ENCODE results near the gene SMARCA1.

Gene SMARCA1

GRCh38 chrX:129540068-129540653 lies 16.9 kb upstream of the SMARCA1 start, which contains the start of gene OCRL:
TSS of gene OCRL (plus strand) at chrX:129540259. CDS start at chrX:129540440, 181 bp downstream.
- TF ChIP-seq GATA2 (IDR thresholded peaks at IDR 0.05; ENCODE audit: low read depth, low read length) (no peak), GATA3 (IDR thresholded peaks at IDR 0.05; ENCODE audit: low read depth, low read length) (no peak)

GRCh38 chrX:129534816-129535578 lies 11.7 kb upstream of the SMARCA1 start:
- TF ChIP-seq GATA2 (IDR thresholded peaks at IDR 0.05; ENCODE audit: low read depth, low read length) (no peak), GATA3 (IDR thresholded peaks at IDR 0.05; ENCODE audit: low read depth, low read length) (no peak)

- TF ChIP-seq GATA2 (IDR thresholded peaks at IDR 0.05; ENCODE audit: low read depth, low read length): no peak
- TF ChIP-seq GATA3 (IDR thresholded peaks at IDR 0.05; ENCODE audit: low read depth, low read length): no peak
Measured at GRCh38 chrX:129531132-129531531, 7.8 kb upstream of the SMARCA1 start.

DNA sequence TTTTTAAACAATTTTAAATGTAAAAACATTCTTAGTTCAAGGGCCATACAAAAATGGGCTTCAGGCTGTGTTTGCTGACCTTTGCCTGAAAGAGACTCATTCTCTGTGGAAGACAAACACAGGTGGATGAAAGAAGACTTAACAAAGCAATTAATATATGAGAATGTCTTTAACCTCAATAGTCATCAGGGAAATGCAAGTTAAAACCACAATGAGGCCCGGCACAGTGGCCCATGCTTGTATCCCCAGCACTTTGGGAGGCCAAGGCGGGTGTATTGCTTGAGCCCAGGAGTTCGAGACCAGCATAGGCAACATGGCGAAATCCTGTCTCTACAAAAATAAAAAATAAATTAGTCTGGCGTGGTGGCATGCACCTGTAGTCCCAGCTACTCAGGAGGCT lies 7.1 kb upstream of the SMARCA1 start:
- TF ChIP-seq GATA2 (IDR thresholded peaks at IDR 0.05; ENCODE audit: low read depth, low read length) (no peak), GATA3 (IDR thresholded peaks at IDR 0.05; ENCODE audit: low read depth, low read length) (no peak)

DNA sequence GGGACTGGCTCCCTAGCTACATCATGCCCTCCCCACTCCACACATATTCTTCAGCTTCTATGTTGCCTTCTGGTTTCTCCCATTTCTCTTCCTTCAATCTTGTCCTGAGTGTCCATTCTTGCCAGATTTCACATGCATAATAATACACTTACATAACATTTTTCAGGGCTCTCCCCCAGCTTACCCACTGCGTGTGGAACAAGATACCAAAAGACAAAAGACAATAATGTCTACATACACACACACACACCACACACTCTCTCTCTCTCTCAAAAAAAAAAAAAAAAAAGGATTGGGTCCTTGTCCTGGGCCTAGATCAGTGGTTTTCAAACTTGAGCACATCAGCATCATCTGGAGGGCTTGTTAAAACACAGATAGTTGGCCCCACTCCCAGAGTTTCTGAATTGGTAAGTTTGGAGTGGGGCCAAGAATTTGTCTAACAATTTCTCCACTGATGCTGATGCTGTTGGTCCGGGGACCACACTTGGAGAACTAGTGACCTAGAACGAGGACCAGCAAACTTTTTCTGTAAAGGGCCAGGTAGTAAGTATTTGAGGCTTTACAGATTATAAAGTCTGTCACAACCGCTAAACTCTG lies 6.5 kb upstream of the SMARCA1 start:
- no peak for TF ChIP-seq GATA2 (IDR thresholded peaks at IDR 0.05; ENCODE audit: low read depth, low read length)
- TF ChIP-seq GATA3 (IDR thresholded peaks at IDR 0.05; ENCODE audit: low read depth, low read length): no peak

GRCh38 chrX:129525896-129526295 lies 2.6 kb upstream of the SMARCA1 start:
- TF ChIP-seq GATA3 (IDR thresholded peaks at IDR 0.05; ENCODE audit: low read depth, low read length): no peak
- TF ChIP-seq GATA2 (IDR thresholded peaks at IDR 0.05; ENCODE audit: low read depth, low read length): no peak

DNA sequence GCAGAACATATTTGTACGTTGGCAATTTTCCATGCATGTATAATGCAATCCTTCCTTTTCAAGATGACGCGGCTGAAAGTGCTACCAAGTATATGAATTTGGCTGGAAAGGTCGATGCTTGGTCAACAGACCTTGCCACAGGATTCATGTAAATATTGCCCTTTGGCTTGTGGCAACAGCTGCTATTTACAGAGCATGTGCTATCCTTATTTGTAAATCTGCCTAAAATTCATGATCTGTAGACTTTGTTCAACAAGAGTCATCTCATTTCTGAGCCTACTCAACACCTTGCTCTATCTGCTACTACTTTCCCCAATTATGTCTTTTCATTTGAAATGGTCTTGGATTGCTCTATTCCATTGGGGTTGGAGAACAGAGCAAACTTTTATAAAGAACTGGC lies 1.9 kb upstream of the SMARCA1 start:
- TF ChIP-seq GATA3 (IDR thresholded peaks at IDR 0.05; ENCODE audit: low read depth, low read length) (no peak), GATA2 (IDR thresholded peaks at IDR 0.05; ENCODE audit: low read depth, low read length) (no peak)

DNA sequence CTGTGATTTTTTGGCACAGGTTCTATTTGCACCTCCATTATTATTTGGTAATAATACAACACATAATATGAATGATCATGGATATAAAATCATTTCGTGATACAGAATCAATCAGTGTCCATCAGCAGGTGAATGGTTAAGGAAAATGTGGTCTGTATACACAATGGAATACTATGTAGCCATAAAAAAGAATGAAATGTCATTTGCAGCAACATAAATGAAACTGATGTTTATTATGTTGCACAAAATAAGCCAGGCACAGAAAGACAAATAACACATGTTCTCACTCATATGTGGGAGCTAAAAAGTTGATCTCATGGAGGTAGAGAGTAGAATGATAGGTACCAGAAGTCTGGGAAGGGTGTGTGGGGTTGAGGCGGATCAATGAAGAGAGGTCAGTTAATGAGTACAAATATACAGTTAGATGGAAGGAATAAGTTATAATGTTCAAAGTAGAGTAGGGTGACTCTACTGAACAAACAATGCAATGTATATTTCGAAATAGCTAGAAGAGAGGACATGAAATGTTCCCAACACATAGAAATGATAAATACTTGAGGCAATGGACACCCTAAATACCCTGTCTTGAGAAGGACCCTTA lies 1.1 kb upstream of the SMARCA1 start:
- no peak for TF ChIP-seq GATA3 (IDR thresholded peaks at IDR 0.05; ENCODE audit: low read depth, low read length)
- TF ChIP-seq GATA2 (IDR thresholded peaks at IDR 0.05; ENCODE audit: low read depth, low read length): no peak

DNA sequence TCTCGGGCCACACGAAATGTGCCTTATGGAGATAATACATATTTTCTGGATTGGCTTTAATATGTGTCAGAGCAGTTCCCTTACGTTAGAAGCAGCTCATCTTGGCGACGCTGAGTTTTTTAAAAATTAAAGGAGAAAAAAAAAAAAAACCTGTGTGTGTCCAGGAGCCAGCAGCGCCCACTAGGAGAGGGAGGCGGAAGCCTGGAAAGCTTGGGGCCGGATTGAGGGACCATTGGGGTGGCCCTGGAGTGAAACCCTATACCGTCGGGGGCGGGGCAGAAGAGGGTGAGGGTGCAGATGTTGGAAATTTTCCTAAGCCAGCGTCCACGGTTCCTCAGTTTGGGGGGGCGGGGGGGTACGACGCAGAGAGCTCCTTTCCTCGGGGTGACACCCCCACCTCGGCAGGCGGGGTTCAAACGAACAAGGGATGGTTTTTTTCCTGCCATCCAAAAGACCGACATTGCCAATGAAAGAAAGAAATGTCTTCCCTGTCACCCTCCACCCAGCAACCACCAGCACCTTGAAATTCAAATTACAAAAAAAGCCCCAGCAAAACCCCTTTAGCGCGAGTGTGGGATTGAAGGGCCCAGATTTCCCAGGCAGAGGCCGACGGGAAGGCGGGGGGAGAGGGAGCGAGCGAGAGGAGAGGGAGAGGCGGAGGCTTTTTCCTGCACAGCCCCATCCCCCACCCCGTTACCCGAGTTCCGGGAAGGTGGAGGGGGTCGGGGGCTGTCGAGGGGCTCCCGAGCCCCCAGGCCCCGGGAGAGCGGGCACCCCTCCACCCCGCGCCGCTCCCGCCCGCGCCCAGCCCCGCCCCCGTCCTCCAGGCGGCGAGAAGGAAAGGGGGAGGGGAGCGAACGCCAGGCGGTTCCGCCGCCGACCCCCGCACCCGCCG lies 859 bp downstream of the SMARCA1 start:
- TF ChIP-seq GATA3 (IDR thresholded peaks at IDR 0.05; ENCODE audit: low read depth, low read length) (no peak), GATA2 (IDR thresholded peaks at IDR 0.05; ENCODE audit: low read depth, low read length) (no peak)

DNA sequence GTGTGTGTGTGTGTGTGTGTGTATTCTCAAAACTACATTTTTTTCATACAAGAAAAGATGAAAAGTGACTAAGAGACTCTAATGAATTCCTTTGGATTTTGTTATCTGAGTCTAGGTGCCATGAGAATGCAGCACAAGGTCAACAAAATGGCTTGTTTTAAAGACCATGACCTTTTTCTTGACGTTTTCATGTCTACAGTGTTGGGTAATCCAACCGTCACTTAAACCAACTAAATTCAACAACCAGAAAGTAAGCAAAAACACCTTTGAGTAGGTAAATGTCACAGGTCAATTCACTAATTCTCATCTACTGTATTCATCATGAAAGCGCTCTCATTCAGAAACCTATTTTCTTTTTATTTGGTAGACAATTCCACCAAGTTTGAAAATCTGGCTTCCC lies 3.1 kb downstream of the SMARCA1 start:
- TF ChIP-seq GATA2 (IDR thresholded peaks at IDR 0.05; ENCODE audit: low read depth, low read length) (no peak), GATA3 (IDR thresholded peaks at IDR 0.05; ENCODE audit: low read depth, low read length) (no peak)

- TF ChIP-seq GATA3 (IDR thresholded peaks at IDR 0.05; ENCODE audit: low read depth, low read length) (no peak), GATA2 (IDR thresholded peaks at IDR 0.05; ENCODE audit: low read depth, low read length) (no peak)
Measured at GRCh38 chrX:129516402-129516801, 6.9 kb downstream of the SMARCA1 start.

- TF ChIP-seq GATA3 (IDR thresholded peaks at IDR 0.05; ENCODE audit: low read depth, low read length) (no peak), GATA2 (IDR thresholded peaks at IDR 0.05; ENCODE audit: low read depth, low read length) (no peak)
Measured at GRCh38 chrX:129512409-129512808, 10.9 kb downstream of the SMARCA1 start.

DNA sequence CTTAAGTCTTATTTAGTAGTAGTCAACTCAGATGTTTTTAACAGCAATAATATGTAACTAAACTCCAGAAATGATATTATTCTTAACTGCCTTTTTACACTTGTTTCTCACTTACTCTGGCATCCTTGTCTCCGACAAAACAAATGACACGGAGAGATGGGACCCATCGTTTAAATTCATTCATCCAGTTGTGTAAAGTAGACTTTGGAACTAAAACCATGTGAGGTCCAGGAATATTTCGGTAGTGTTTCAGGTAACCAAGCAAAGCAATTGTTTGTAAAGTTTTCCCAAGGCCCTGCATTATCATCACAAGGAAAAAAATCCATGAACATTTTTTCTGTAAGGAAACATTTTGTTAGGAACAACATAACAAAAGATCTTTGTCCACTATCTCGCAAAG lies 11.6 kb downstream of the SMARCA1 start:
- TF ChIP-seq GATA3 (IDR thresholded peaks at IDR 0.05; ENCODE audit: low read depth, low read length) (no peak), GATA2 (IDR thresholded peaks at IDR 0.05; ENCODE audit: low read depth, low read length) (no peak)

DNA sequence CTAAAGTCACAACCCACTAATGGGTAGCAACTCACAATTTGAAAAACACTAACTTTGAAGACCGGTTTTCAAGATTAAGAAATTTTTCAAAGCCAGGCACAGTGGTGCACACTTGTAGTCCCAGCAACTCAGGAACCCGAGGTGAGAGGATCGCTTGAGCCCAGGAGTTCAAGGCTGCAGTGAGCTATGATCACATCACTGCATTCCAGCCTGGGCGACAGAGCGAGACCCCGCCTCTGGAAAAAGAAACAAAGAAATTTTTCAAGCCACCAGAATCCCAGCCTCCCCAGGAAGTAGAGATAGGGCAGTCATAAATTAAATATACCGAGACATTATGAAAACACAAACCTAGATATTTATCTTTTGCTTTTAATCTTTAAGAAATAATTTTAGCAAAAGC lies 13.0 kb downstream of the SMARCA1 start:
- no peak for TF ChIP-seq GATA3 (IDR thresholded peaks at IDR 0.05; ENCODE audit: low read depth, low read length)
- no peak for TF ChIP-seq GATA2 (IDR thresholded peaks at IDR 0.05; ENCODE audit: low read depth, low read length)

Measured in SH-SY5Y (cell line).